Fibroblast of villous mesenchyme (primary cell): ENCODE results near the gene TAF6. TPM values are rescaled to one million over a fixed set of nuclear protein-coding genes. Genes with fewer than 3 reads are reported as not detected.

Source experiments
- DNase-seq: peaks from one replicate; pipeline ENCODE4 v3.0.0-alpha.2; 2010; ENCODE audit warnings: low read depth
- H3K4me3 ChIP-seq: 2 replicates; pipeline ENCODE4 v1.5.1; 2011; ENCODE audit warnings: low read depth, mild to moderate bottlenecking, low read length
- CTCF ChIP-seq: IDR thresholded peaks from 2 replicates; pipeline ENCODE4 v1.5.1; 2012; ENCODE audit warnings: low read depth, mild to moderate bottlenecking, low read length; ENCODE audit not compliant: insufficient read depth
- total RNA-seq: library from RNA; depleted of rRNA; stranded (reverse); fragments of >200 nt; gene quantifications from 2 replicates; pipeline ENCODE4 v1.2.3, GENCODE V29; 2012

The TAF6 gene
- total RNA-seq = 50.9 and 54.4 TPM in 2 replicates

GRCh38 chr7:100119072-100119969 lies at the start of gene TAF6, which contains the start of gene CNPY4:
Gene TAF6, minus strand, starts transcription at chr7:100119358. Its CDS starts 5,149 bp downstream, at chr7:100114209.
Gene CNPY4, plus strand, starts transcription at chr7:100119634. Its CDS starts 111 bp downstream, at chr7:100119745.
- peak; percentile 97 for DNase-seq
- no peak for TF ChIP-seq CTCF
- H3K4me3 ChIP-seq = peak within 1 kb of the TSS; percentile 97

GRCh38 chr7:100167912-100168323 lies 48.8 kb upstream of the TAF6 start:
- no peak for DNase-seq
- H3K4me3 ChIP-seq = peak overlapping the region; percentile 58
- TF ChIP-seq CTCF = no peak

GRCh38 chr7:100166970-100167911 lies 48.1 kb upstream of the TAF6 start:
- TF ChIP-seq CTCF = no peak
- no peak for DNase-seq
- H3K4me3 ChIP-seq = no peak overlapping the region

- no peak for TF ChIP-seq CTCF
- H3K4me3 ChIP-seq = no peak overlapping the region
- no peak for DNase-seq
These were observed 47.3 kb upstream of the TAF6 start for GRCh38 chr7:100166317-100166940.

- DNase-seq = no peak
- H3K4me3 ChIP-seq = no peak overlapping the region
- no peak for TF ChIP-seq CTCF
These were observed 44.7 kb upstream of the TAF6 start for GRCh38 chr7:100163871-100164270.

GRCh38 chr7:100163006-100163531 lies 43.9 kb upstream of the TAF6 start:
- no peak overlapping the region for H3K4me3 ChIP-seq
- TF ChIP-seq CTCF = no peak
- DNase-seq = no peak
